GM12891 (cell line): ENCODE results near the gene PMF1.
A peak's percentile ranks its signal among the peaks of the same experiment; 100 is the strongest.

Experiments used
- POLR2A ChIP-seq: IDR thresholded peaks from 2 replicates; pipeline ENCODE4 v1.6.1; 2011; ENCODE audit warnings: low read depth, low read length, control low read depth
- POLR2AphosphoS5 ChIP-seq: IDR thresholded peaks from 2 replicates; pipeline ENCODE4 v1.6.1; 2011; ENCODE audit warnings: low read depth, low read length, control low read depth
- SPI1 ChIP-seq: IDR thresholded peaks from 2 replicates; pipeline ENCODE4 v1.6.1; 2011; ENCODE audit warnings: low read depth, low read length, control low read depth
- TAF1 ChIP-seq: IDR thresholded peaks from 2 replicates; pipeline ENCODE4 v1.6.1; 2011; ENCODE audit warnings: low read depth, low read length, control low read depth

GRCh38 chr1:156282479-156283222 is 69.8 kb downstream of the PMF1 start, which contains the start of gene SMG5:
- TF ChIP-seq POLR2A (peak; percentile 90), POLR2AphosphoS5 (peak; percentile 87; the same call in 1 of the 2 replicates), TAF1 (peak; percentile 91), SPI1 (peak; percentile 48)
